HCT116 (cell line): ENCODE results near the gene TNRC6C. TPM values are rescaled to one million over a fixed set of nuclear protein-coding genes. Genes with fewer than 3 reads are reported as not detected.

ENCODE experiments used
- ATAC-seq: fragments of 200-7000 bp; cut with Tn5 transposase; 2 replicates; pipeline ENCODE4 v1.9.1; 2020; ENCODE audit warnings: mild to moderate bottlenecking, moderate library complexity
- BruUV-seq: library from RNA; stranded (reverse); fragments of 400-500 nt; replicated peaks from 2 replicates; lab custom pipeline; 2021; lab: Mats Ljungman, UMichigan
- CTCF ChIA-PET: fragments of 300-600 bp; sonication (Branson Sonifier 250); formaldehyde crosslinking; loops from one replicate; lab custom pipeline; 2021; ENCODE audit warnings: antibody characterized with exemption; lab: Charles Lee
- POLR2A ChIA-PET: fragments of 300-600, 350-600 bp; sonication (Branson Sonifier 250); formaldehyde crosslinking; loops from one replicate; lab custom pipeline; 2021; ENCODE audit warnings: antibody characterized with exemption; lab: Charles Lee
- RAD21 ChIA-PET, 2 experiments: fragments of 300-600 bp; sonication (Branson Sonifier 250); formaldehyde crosslinking; loops; one replicate each; lab custom pipeline; 2023; ENCODE audit warnings: low total read pairs in 2 of 2; ENCODE audit not compliant: uncharacterized antibody in 2 of 2, unreplicated experiment in 2 of 2, low non-redundant PET in 1 of 2; lab: Charles Lee
- DNase-seq: peaks from one replicate; pipeline ENCODE4 v3.0.0-alpha.2; 2010; ENCODE audit warnings: low read depth, low spot score
- H2AFZ ChIP-seq: fragments of 200-600 bp; shearing (Covaris generic), sonication (generic); 2 replicates; pipeline ENCODE4 v1.6.1; 2017; ENCODE audit warnings: low read depth, mixed run types, mixed read lengths, antibody characterized with exemption, low read length; ENCODE audit not compliant: poor library complexity, severe bottlenecking
- H3K27ac ChIP-seq: 2 replicates; pipeline ENCODE4 v1.5.1; 2012; ENCODE audit warnings: low read depth, low read length
- H3K27me3 ChIP-seq: fragments of 200-600 bp; sonication (generic); 2 replicates; pipeline ENCODE4 v1.6.1; 2016; ENCODE audit warnings: mixed run types, low read length, mixed read lengths; ENCODE audit not compliant: insufficient read depth
- H3K36me3 ChIP-seq, 2 experiments: fragments of 200-500 bp in 1 of 2; fragments of 200-600 bp in 1 of 2; sonication (Bioruptor generic) in 1 of 2; sonication (generic) in 1 of 2; 2 replicates each; pipeline versions ENCODE4 v1.5.1 to v1.6.1; 2014 to 2016; ENCODE audit warnings: low read length in 2 of 2, inconsistent platforms in 1 of 2, mixed read lengths in 1 of 2, mixed run types in 1 of 2; ENCODE audit not compliant: insufficient read depth in 2 of 2, control insufficient read depth in 1 of 2
- H3K4me1 ChIP-seq, 2 experiments: fragments of 200-600 bp in 1 of 2; sonication (generic) in 1 of 2; 2 replicates each; pipeline versions ENCODE4 v1.5.1 to v1.6.1; 2012 to 2017; ENCODE audit warnings: low read length in 2 of 2, inconsistent platforms in 1 of 2, mild to moderate bottlenecking in 1 of 2, mixed read lengths in 1 of 2, mixed run types in 1 of 2, moderate library complexity in 1 of 2; ENCODE audit not compliant: insufficient read depth in 2 of 2, control insufficient read depth in 1 of 2
- H3K4me2 ChIP-seq: fragments of 200-600 bp; sonication (generic); 2 replicates; pipeline ENCODE4 v1.6.1; 2017; ENCODE audit warnings: mixed run types, low read length, mixed read lengths
- H3K4me3 ChIP-seq, 2 experiments: fragments of 200-600 bp in 1 of 2; sonication (generic) in 1 of 2; replicated peaks in 1 of 2; 2 replicates each; pipeline ENCODE4 v1.5.1; 2011 to 2016; ENCODE audit warnings: low read length in 2 of 2, control low read depth in 1 of 2, low read depth in 1 of 2, mild to moderate bottlenecking in 1 of 2, mixed read lengths in 1 of 2, mixed run types in 1 of 2
- H3K79me2 ChIP-seq: fragments of 200-600 bp; sonication (generic); 2 replicates; pipeline ENCODE4 v1.6.1; 2017; ENCODE audit warnings: mild to moderate bottlenecking, mixed run types, low read length, moderate library complexity, mixed read lengths; ENCODE audit not compliant: insufficient read depth
- H3K9ac ChIP-seq: fragments of 200-600 bp; sonication (generic); 2 replicates; pipeline ENCODE4 v1.6.1; 2016; ENCODE audit warnings: low read length, mixed read lengths
- H3K9me2 ChIP-seq: fragments of 200-600 bp; sonication (generic), shearing (Covaris generic); 2 replicates; pipeline ENCODE4 v1.6.1; 2017; ENCODE audit warnings: mixed run types, mild to moderate bottlenecking, moderate library complexity; ENCODE audit not compliant: insufficient read depth
- H3K9me3 ChIP-seq, 2 experiments: fragments of 200-500 bp in 1 of 2; fragments of 200-600 bp in 1 of 2; sonication (Bioruptor generic) in 1 of 2; sonication (generic) in 1 of 2; 2 replicates each; pipeline ENCODE4 v1.6.1; 2014 to 2017; ENCODE audit warnings: low read length in 2 of 2, mixed read lengths in 2 of 2, inconsistent platforms in 1 of 2, low read depth in 1 of 2, mild to moderate bottlenecking in 1 of 2, mixed run types in 1 of 2, moderate library complexity in 1 of 2; ENCODE audit not compliant: control insufficient read depth in 1 of 2, insufficient read depth in 1 of 2
- H4K20me1 ChIP-seq: fragments of 200-600 bp; sonication (generic), shearing (Covaris generic); 2 replicates; pipeline ENCODE4 v1.6.1; 2017; ENCODE audit warnings: mixed run types, mild to moderate bottlenecking, moderate library complexity; ENCODE audit not compliant: insufficient read depth
- ATF3 ChIP-seq: IDR thresholded peaks from 2 replicates; pipeline ENCODE4 v1.6.1; 2012
- CBX3 ChIP-seq: IDR thresholded peaks from 2 replicates; pipeline ENCODE4 v1.6.1; 2012; ENCODE audit warnings: low read depth
- CEBPB ChIP-seq: IDR thresholded peaks from 2 replicates; pipeline ENCODE4 v1.6.1; 2012; ENCODE audit warnings: low read depth
- EGR1 ChIP-seq: IDR thresholded peaks from 2 replicates; pipeline ENCODE4 v1.6.1; 2012; ENCODE audit warnings: low read depth
- EZH2phosphoT487 ChIP-seq: fragments of 200-600 bp; IDR thresholded peaks from 2 replicates; pipeline ENCODE4 v1.6.1; 2018; ENCODE audit warnings: antibody characterized with exemption, borderline replicate concordance
- JUND ChIP-seq: IDR thresholded peaks from 2 replicates; pipeline ENCODE4 v1.6.1; 2012
- RAD21 ChIP-seq: IDR thresholded peaks from 2 replicates; pipeline ENCODE4 v1.6.1; 2012; ENCODE audit warnings: low read depth, mild to moderate bottlenecking
- SIN3A ChIP-seq: IDR thresholded peaks from 2 replicates; pipeline ENCODE4 v1.6.1; 2012; ENCODE audit warnings: low read depth
- SP1 ChIP-seq: IDR thresholded peaks from 2 replicates; pipeline ENCODE4 v1.6.1; 2012; ENCODE audit warnings: low read depth
- SRF ChIP-seq: IDR thresholded peaks from 2 replicates; pipeline ENCODE4 v1.6.1; 2012; ENCODE audit warnings: low read depth
- intact Hi-C: fragments of 100-400 bp; cut with micrococcal nuclease; formaldehyde crosslinking; loops from 2 replicates; pipeline ENCODE4 v1.10.0; 2022
- total RNA-seq: library from RNA; stranded (reverse); gene quantifications from one replicate; pipeline ENCODE4 v1.2.1, GENCODE V29; 2021; ENCODE audit not compliant: unreplicated experiment
- TF ChIP-seq, protein P1 (sequence below), 3 experiments: fragments of 200-600 bp in 1 of 3; sonication (generic) in 1 of 3; IDR thresholded peaks in 2 of 3; conservative IDR thresholded peaks in 1 of 3; 2 replicates each; pipeline ENCODE4 v1.5.1; 2012 to 2017; ENCODE audit warnings: low read depth in 2 of 3, low read length in 2 of 3, antibody characterized with exemption in 1 of 3, borderline replicate concordance in 1 of 3, control low read depth in 1 of 3, mild to moderate bottlenecking in 1 of 3, mixed read lengths in 1 of 3, mixed run types in 1 of 3, moderate library complexity in 1 of 3; ENCODE audit not compliant: insufficient read depth in 1 of 3
- TF ChIP-seq, protein P2 (sequence below): IDR thresholded peaks from 2 replicates; pipeline ENCODE4 v1.6.1; 2011; ENCODE audit warnings: mild to moderate bottlenecking, low read length, moderate library complexity; ENCODE audit not compliant: insufficient replicate concordance; ENCODE audit errors: extremely low read depth

The TNRC6C gene
- total RNA-seq, 1 experiment from 2014 or later: 23.4 TPM

GRCh38 chr17:77924757-77925336, 33.7 kb upstream of the TNRC6C start:
- ChIA-PET RAD21 (no interaction called here), POLR2A (no interaction called here), CTCF (no interaction called here)
- Histone ChIP-seq H2AFZ (no peak overlapping the region), H3K9me3 (no peaks in the 10 kb centered on the region), H3K9ac (no peak overlapping the region), H3K79me2 (no peaks in the 10 kb centered on the region), H3K9me2 (no peaks in the 10 kb centered on the region), H3K27me3 (peaks cover 18% of the 10 kb centered on the region; the same call in 1 of the 2 replicates), H3K4me3 (no peak overlapping the region), H4K20me1 (no peaks in the 10 kb centered on the region), H3K4me2 (no peak overlapping the region), H3K4me1 (no peaks in the 10 kb centered on the region), H3K36me3 (no peaks in the 10 kb centered on the region), H3K27ac (no peak overlapping the region)
- no peak for TF ChIP-seq SP1
- no peak for TF ChIP-seq SRF
- TF ChIP-seq, protein P1, sequence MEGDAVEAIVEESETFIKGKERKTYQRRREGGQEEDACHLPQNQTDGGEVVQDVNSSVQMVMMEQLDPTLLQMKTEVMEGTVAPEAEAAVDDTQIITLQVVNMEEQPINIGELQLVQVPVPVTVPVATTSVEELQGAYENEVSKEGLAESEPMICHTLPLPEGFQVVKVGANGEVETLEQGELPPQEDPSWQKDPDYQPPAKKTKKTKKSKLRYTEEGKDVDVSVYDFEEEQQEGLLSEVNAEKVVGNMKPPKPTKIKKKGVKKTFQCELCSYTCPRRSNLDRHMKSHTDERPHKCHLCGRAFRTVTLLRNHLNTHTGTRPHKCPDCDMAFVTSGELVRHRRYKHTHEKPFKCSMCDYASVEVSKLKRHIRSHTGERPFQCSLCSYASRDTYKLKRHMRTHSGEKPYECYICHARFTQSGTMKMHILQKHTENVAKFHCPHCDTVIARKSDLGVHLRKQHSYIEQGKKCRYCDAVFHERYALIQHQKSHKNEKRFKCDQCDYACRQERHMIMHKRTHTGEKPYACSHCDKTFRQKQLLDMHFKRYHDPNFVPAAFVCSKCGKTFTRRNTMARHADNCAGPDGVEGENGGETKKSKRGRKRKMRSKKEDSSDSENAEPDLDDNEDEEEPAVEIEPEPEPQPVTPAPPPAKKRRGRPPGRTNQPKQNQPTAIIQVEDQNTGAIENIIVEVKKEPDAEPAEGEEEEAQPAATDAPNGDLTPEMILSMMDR (IDR thresholded peaks at IDR 0.05 in 2 of 3, conservative IDR thresholded peaks at IDR 0.05 in 1 of 3; ENCODE audit: borderline replicate concordance in 1 of 3, insufficient read depth in 1 of 3, low read depth in 2 of 3, low read length in 2 of 3): no peak
- no peak for TF ChIP-seq EGR1
- BruUV-seq: no TSS peak
- no peak for DNase-seq
- intact Hi-C loops: no loop called here
- no peak for ATAC-seq

GRCh38 chr17:77925831-77926543, 32.5 kb upstream of the TNRC6C start:
- Histone ChIP-seq H3K36me3 (no peaks in the 10 kb centered on the region), H3K9ac (no peak overlapping the region), H3K27ac (no peak overlapping the region), H3K4me1 (no peaks in the 10 kb centered on the region), H3K4me3 (no peak overlapping the region), H3K9me2 (no peaks in the 10 kb centered on the region), H3K27me3 (peaks cover 23% of the 10 kb centered on the region; the same call in 1 of the 2 replicates), H3K79me2 (no peaks in the 10 kb centered on the region), H2AFZ (no peak overlapping the region), H3K4me2 (no peak overlapping the region), H4K20me1 (no peaks in the 10 kb centered on the region), H3K9me3 (no peaks in the 10 kb centered on the region)
- POLR2A ChIA-PET: interaction anchor here (2.2 kb wide), 1 partner anchor 32 kb away, joined by 7 read pairs; the partner anchor contains the start of gene TNRC6C
- DNase-seq (no peak), ATAC-seq (no peak)
- RAD21 ChIA-PET: no interaction called here
- intact Hi-C loops: no loop called here
- no TSS peak for BruUV-seq
- CTCF ChIA-PET: no interaction called here
- TF ChIP-seq, protein P2, sequence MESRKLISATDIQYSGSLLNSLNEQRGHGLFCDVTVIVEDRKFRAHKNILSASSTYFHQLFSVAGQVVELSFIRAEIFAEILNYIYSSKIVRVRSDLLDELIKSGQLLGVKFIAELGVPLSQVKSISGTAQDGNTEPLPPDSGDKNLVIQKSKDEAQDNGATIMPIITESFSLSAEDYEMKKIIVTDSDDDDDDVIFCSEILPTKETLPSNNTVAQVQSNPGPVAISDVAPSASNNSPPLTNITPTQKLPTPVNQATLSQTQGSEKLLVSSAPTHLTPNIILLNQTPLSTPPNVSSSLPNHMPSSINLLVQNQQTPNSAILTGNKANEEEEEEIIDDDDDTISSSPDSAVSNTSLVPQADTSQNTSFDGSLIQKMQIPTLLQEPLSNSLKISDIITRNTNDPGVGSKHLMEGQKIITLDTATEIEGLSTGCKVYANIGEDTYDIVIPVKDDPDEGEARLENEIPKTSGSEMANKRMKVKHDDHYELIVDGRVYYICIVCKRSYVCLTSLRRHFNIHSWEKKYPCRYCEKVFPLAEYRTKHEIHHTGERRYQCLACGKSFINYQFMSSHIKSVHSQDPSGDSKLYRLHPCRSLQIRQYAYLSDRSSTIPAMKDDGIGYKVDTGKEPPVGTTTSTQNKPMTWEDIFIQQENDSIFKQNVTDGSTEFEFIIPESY: no peak
- TF ChIP-seq JUND (no peak), SIN3A (no peak), RAD21 (no peak), SRF (no peak), CBX3 (no peak), EZH2phosphoT487 (no peak), ATF3 (no peak), CEBPB (no peak)
- TF ChIP-seq, protein P1 (IDR thresholded peaks at IDR 0.05 in 2 of 3, conservative IDR thresholded peaks at IDR 0.05 in 1 of 3; ENCODE audit: borderline replicate concordance in 1 of 3, insufficient read depth in 1 of 3, low read depth in 2 of 3, low read length in 2 of 3): no peak
